ENCODE results near the gene SERGEF.

GRCh38 chr11:17992916-17993315 lies 19.9 kb downstream of the SERGEF start:
- TF ChIP-seq, protein P1, sequence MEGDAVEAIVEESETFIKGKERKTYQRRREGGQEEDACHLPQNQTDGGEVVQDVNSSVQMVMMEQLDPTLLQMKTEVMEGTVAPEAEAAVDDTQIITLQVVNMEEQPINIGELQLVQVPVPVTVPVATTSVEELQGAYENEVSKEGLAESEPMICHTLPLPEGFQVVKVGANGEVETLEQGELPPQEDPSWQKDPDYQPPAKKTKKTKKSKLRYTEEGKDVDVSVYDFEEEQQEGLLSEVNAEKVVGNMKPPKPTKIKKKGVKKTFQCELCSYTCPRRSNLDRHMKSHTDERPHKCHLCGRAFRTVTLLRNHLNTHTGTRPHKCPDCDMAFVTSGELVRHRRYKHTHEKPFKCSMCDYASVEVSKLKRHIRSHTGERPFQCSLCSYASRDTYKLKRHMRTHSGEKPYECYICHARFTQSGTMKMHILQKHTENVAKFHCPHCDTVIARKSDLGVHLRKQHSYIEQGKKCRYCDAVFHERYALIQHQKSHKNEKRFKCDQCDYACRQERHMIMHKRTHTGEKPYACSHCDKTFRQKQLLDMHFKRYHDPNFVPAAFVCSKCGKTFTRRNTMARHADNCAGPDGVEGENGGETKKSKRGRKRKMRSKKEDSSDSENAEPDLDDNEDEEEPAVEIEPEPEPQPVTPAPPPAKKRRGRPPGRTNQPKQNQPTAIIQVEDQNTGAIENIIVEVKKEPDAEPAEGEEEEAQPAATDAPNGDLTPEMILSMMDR (IDR thresholded peaks at IDR 0.05 in 4 of 5, conservative IDR thresholded peaks at IDR 0.05 in 1 of 5): no peak
- TF ChIP-seq POLR2A (IDR thresholded peaks at IDR 0.05): no peak
